Body of pancreas (tissue), 4 donors: ENCODE data around the gene RILPL2.

Experiments used
- CTCF ChIP-seq, 7 experiments: fragments of 450-650 bp in 4 of 7; fragments of 200-600 bp in 3 of 7; sonication (generic) in 3 of 7; IDR thresholded peaks; one replicate each; pipeline ENCODE4 v1.5.1; 2016 to 2019; ENCODE audit warnings: antibody characterized with exemption in 7 of 7
- POLR2A ChIP-seq, 3 donors: fragments of 450-650 bp; IDR thresholded peaks; one replicate each; pipeline ENCODE4 v1.6.1; 2016; ENCODE audit warnings: antibody characterized with exemption in 3 of 3, mild to moderate bottlenecking in 2 of 3

- no peak for TF ChIP-seq CTCF (IDR thresholded peaks at IDR 0.05)
- peak in 2 of 3 donors; percentile 17 to 39 for TF ChIP-seq POLR2A (IDR thresholded peaks at IDR 0.05)
Observed at GRCh38 chr12:123396954-123397353, 39.5 kb downstream of the RILPL2 start.
